Heart left ventricle (tissue), 16 donors: ENCODE data around the gene SPACDR. TPM values are rescaled to one million over a fixed set of nuclear protein-coding genes. Genes with fewer than 3 reads are reported as not detected.

Experiments used
- ATAC-seq, 4 donors: fragments of 200-7000 bp; cut with Tn5 transposase; one replicate each; pipeline ENCODE4 v1.9.1; 2020 to 2022; ENCODE audit warnings: moderate library complexity in 4 of 4, mild to moderate bottlenecking in 3 of 4, moderate number of reproducible peaks in 1 of 4
- DNase-seq, 5 donors: peaks; one replicate each; pipeline ENCODE4 v3.0.0-alpha.2; 2020
- H3K27ac ChIP-seq, 12 donors: fragments of 200-600 bp; sonication (generic) in 4 of 12; one replicate each; pipeline versions ENCODE4 v1.5.0 to v1.8.0; 2016 to 2022; ENCODE audit warnings: mild to moderate bottlenecking in 2 of 12
- H3K27me3 ChIP-seq, 9 donors: fragments of 200-600 bp; sonication (generic) in 2 of 9; one replicate each; pipeline versions ENCODE4 v1.5.1 to v1.8.0; 2016 to 2022; ENCODE audit warnings: mild to moderate bottlenecking in 3 of 9
- H3K36me3 ChIP-seq, 9 donors: fragments of 200-600 bp; sonication (generic) in 2 of 9; one replicate each; pipeline versions ENCODE4 v1.5.0 to v1.8.0; 2018 to 2022; ENCODE audit warnings: mild to moderate bottlenecking in 2 of 9
- H3K4me1 ChIP-seq, 12 donors: fragments of 200-600 bp; sonication (generic) in 4 of 12; one replicate each; pipeline versions ENCODE4 v1.5.0 to v1.8.0; 2016 to 2022; ENCODE audit warnings: mild to moderate bottlenecking in 3 of 12
- H3K4me3 ChIP-seq, 12 donors: fragments of 200-600 bp; sonication (generic) in 4 of 12; one replicate each; pipeline versions ENCODE4 v1.5.0 to v1.8.0; 2017 to 2022; ENCODE audit warnings: mild to moderate bottlenecking in 9 of 12, moderate library complexity in 4 of 12
- H3K9me3 ChIP-seq, 12 donors: fragments of 200-600 bp; sonication (generic) in 4 of 12; one replicate each; pipeline versions ENCODE4 v1.5.0 to v1.8.0; 2016 to 2022; ENCODE audit warnings: mild to moderate bottlenecking in 1 of 12
- CTCF ChIP-seq, 12 donors: fragments of 200-600 bp; sonication (generic) in 4 of 12; IDR thresholded peaks; one replicate each; pipeline versions ENCODE4 v1.5.0 to v1.8.0; 2018 to 2022; ENCODE audit warnings: antibody characterized with exemption in 12 of 12, mild to moderate bottlenecking in 5 of 12
- POLR2A ChIP-seq, 2 donors: fragments of 450-650 bp; IDR thresholded peaks; one replicate each; pipeline ENCODE4 v1.6.1; 2017; ENCODE audit warnings: antibody characterized with exemption in 2 of 2, mild to moderate bottlenecking in 2 of 2, moderate library complexity in 2 of 2
- WGBS, 4 donors: extraction: QIAGEN DNeasy Blood & Tissue Kit in 2 of 4; methylation state at CpG; one replicate each; pipeline versions ENCODE4 v1.1.5 to v1.1.7; 2013 to 2018; 5-methylcytosine and 5-hydroxymethylcytosine counted together
- intact Hi-C, 10 donors: fragments of 100-400 bp; cut with DNase I; formaldehyde crosslinking; loops; one replicate each; pipeline versions ENCODE4 v1.11.1 to v1.14.2; 2022
- polyA plus RNA-seq, 2 donors: library from polyadenylated mRNA; stranded (reverse); fragments of 200-250 nt; gene quantifications; one replicate each; pipeline ENCODE4 v1.2.3, GENCODE V29; 2013
- total RNA-seq, 9 donors: library from RNA; depleted of rRNA in 2 of 9; stranded (reverse); fragments of >200 nt in 2 of 9; fragmentation: NEBNext Ultra II Directional in 3 of 9; extraction: Animal tissue kit (Norgen Biotek cat#: 25700) in 3 of 9; gene quantifications; one replicate each; pipeline versions ENCODE4 v1.1.0 to v1.2.4, GENCODE V29; 2016 to 2023
- donor health status: ischemic (EF 13 %, LVEDD 7.1; RV severe dilation, severe dysfunction).
- donor health status: healthy with polysubstance abuse.
- donor health status: DM: no; HTN: yes; CAD: no.
- donor health status: DM: no; HTN: no; CAD: no.
- donor health status: ischemic (EF 25% LVEDD 6.9; RV normal size, moderate dysfunction).
- donor health status: ischemic (EF 25% LVEDD 5.7; RV mildly dilated, moderate dysfunction).
- donor health status: healthy.
- donor health status: DM: yes; HTN: yes; CAD: no.
- donor health status: ischemic (EF 35%, LVEDD 5.7; RV mildly dilated, moderate dysfunction).
- donor health status: nonischemic (EF 11% LVEDD 7.7; RV severe dilation, severe dysfunction).
- donor health status: DM: yes; HTN: yes; CAD: no.
- donor health status: PGD.
- donor health status: ischemic (EF 29% LVEDD 5.4; RV normal size, mild dysfunction).
- donor health status: nonischemic (EF 23%, LVEDD 6.1; RV moderate dilation, normal function).

Gene SPACDR
- total and polyA plus RNA-seq, 11 donors, result 0.27 to 0.78 (median 0.61) TPM; not detected in 4

- Histone ChIP-seq H3K27me3 (no peaks in the 10 kb centered on the region), H3K27ac (peak overlapping the region in 3 of 12 donors; percentile 99 to 100 (median 100)), H3K4me1 (peaks cover 0 to 60% (median 41%) of the 10 kb centered on the region in 12 donors), H3K9me3 (no peaks in the 10 kb centered on the region), H3K36me3 (peaks cover 0 to 36% (median 24%) of the 10 kb centered on the region in 9 donors), H3K4me3 (peak overlapping the region in 3 of 12 donors; percentile 85 to 99 (median 94))
- no peak for DNase-seq
- no peak for TF ChIP-seq POLR2A (IDR thresholded peaks at IDR 0.05)
- TF ChIP-seq CTCF (IDR thresholded peaks at IDR 0.05), result no peak
- no peak for ATAC-seq
- 88 to 92% (median 91%) methylated on average over 13 to 23 of the region's 23 CpGs for WGBS, 4 donors
- intact Hi-C loops, result no loop called here
Observed at GRCh38 chr7:100431286-100431735, 32.7 kb downstream of the SPACDR start.

- no peak for ATAC-seq
- peak overlapping the region; percentile 96 to 100 (median 99) for H3K27ac ChIP-seq
- WGBS, 4 donors, result 25 to 46% (median 27%) methylated on average over 14 to 31 of the region's 31 CpGs
- TF ChIP-seq CTCF (IDR thresholded peaks at IDR 0.05) (no peak), POLR2A (IDR thresholded peaks at IDR 0.05) (no peak)
- no peaks in the 10 kb centered on the region for H3K27me3 ChIP-seq
- peak in 3 of 5 donors; percentile 19 to 43 (median 31) for DNase-seq
- peak overlapping the region; percentile 66 to 99 (median 90) for H3K4me3 ChIP-seq
- H3K4me1 ChIP-seq, result peaks cover 0 to 60% (median 41%) of the 10 kb centered on the region in 12 donors
- H3K36me3 ChIP-seq, result peaks cover 0 to 36% (median 24%) of the 10 kb centered on the region in 9 donors
- H3K9me3 ChIP-seq, result no peaks in the 10 kb centered on the region
- intact Hi-C loops, result no loop called here
Observed at GRCh38 chr7:100430493-100431285, 33.4 kb downstream of the SPACDR start.

- WGBS, 4 donors, result 0 to 1% (median 0%) methylated on average over 28 to 95 of the region's 95 CpGs
- H3K27ac ChIP-seq, result peak within 1 kb of the TSS; percentile 96 to 100 (median 99)
- no peaks in the 10 kb centered on the region for H3K9me3 ChIP-seq
- intact Hi-C loops, result no loop called here
- DNase-seq, result peak; percentile 96 to 98 (median 98)
- TF ChIP-seq CTCF (IDR thresholded peaks at IDR 0.05), result peak in 2 of 12 donors; percentile 2 to 5
- TF ChIP-seq POLR2A (IDR thresholded peaks at IDR 0.05), result no peak
- H3K27me3 ChIP-seq, result no peaks in the 10 kb centered on the region
- peaks cover 0 to 52% (median 34%) of the 10 kb centered on the region in 12 donors for H3K4me1 ChIP-seq
- peak; percentile 63 to 78 (median 74) for ATAC-seq
- H3K36me3 ChIP-seq, result peaks cover 0 to 35% (median 22%) of the 10 kb centered on the region in 9 donors
- H3K4me3 ChIP-seq, result peak within 1 kb of the TSS; percentile 66 to 99 (median 90)
Observed at GRCh38 chr7:100429637-100430492, 34.2 kb downstream of the SPACDR start, which contains the start of gene MEPCE. Gene MEPCE, plus strand, starts transcription at chr7:100429831. Its CDS starts 188 bp downstream, at chr7:100430019.
